GM21786 (cell line): ENCODE data around the gene CLIP2.
"Not testable (repeated sequence)": the region's sequence is repeated elsewhere in the genome, so short reads cannot be mapped to it uniquely, and the experiment has no call there.

ENCODE experiments used
- ATAC-seq: cut with Tn5 transposase; IDR thresholded peaks from one replicate; pipeline ENCODE4 v1.9.1; 2021; ENCODE audit not compliant: unreplicated experiment

CLIP2 gene

DNA sequence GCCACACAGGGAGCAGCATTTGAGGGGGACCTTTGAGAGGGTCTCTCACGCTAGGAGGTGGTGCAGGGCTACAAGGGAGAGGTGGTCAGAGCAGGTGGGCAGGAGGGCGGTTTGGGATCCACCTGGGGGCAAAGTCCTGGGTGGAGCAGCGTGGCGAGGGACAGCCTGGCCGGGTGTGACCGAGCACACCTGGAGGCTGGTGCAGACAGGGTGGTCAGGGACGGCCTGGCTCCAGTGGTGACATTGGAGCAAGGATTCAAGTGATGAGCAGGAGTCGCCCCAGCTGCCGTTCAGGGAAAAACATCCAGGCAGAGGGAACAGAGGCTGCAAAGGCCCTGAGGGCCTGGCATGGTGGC lies 36.0 kb downstream of the CLIP2 start:
- ATAC-seq = no peak

DNA sequence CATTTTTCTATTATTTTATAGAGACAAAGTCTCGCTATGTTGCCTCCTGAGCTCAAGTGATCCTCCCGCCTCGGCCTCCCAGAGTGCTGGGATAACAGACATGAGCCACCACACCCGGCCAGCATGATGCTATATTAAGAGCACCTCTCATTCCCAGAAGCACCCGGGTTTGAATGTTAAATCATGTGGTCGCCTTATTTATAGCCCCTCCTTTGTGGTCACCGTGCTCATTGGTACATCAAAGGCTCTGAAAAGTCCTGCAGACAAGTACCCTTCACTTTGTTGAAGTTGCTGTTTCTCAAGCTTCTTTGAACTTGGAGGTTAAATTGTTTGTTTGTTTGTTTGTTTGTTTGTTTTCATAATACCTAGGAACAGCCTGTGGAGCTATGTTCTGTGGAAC lies 40.0 kb downstream of the CLIP2 start:
- ATAC-seq = no peak

DNA sequence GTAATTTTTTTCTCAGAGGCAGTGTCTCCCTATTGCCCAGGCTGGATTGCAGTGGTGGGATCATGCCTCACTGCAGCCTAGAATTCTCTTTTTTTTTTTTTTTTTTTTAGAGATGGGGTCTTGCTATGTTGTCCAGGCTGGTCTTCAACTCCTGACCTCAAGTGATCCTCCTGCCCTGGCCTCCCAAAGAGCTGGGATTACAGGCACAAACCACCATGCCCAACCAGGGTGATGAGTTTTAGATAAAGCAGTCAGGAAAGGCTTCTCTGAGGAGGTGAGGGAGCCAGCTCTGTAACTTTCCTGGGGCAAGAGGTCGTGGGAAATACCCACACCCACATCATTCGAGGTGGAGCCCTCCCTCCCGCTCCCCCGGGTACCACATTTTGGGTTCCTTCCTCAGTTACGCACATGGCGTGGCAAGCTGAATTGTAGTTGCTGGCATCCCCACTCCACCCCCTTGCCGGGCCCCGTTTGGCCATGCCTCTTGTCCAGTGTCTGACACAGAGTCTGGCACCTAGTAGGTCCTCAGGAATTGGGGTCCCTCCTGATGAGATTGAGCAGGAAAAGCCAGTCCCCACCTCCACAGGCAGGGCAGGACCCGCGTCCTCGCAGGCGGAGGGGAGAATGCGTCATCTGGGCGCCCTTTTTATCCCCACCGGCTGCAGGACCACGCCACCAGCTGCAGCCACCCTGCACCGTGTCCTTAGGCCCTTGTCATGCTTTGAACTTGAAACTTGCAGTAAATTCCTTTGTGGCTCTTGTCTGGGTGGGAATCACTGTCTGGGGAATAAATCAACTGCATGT lies 43.4 kb downstream of the CLIP2 start:
- no peak for ATAC-seq

DNA sequence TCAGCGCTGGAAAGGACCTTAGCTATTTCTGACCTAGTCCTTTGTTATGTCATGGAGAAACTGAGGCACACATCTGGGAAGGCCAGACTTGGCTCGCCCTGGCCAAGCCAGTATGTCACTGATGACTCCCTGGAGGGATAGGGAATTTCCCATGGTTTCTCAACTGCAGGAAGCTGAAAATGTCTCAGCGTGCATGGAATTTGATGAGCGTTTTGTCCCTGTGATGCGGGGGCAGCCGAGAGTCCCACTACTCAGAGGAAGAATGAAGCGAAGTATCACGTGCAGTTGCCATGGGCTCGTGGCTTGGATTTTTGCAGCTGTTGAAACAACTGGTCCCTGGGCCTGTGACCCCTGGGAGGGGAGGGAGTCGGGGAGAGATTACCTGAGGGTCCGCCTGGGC lies 44.8 kb downstream of the CLIP2 start:
- ATAC-seq = no peak

DNA sequence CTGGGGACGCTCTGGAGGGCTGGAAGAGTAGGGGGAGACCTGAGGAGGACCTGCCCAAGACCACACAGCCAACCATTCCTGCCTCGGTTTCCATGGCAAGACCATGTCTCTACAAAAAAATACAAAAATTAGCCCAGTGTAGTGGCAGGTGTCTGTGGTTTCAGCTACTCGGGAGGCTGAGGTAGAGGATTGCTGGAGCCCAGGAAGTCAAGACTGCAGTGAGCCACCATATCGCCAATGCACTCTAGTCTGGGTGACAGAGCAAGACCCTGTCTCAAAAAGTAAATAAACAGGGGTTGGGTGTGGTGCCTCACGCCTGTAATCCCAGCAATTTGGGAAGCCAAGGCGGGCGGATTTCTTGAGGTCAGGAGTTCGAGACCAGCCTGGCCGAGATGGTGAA lies 48.7 kb downstream of the CLIP2 start:
- no peak for ATAC-seq

DNA sequence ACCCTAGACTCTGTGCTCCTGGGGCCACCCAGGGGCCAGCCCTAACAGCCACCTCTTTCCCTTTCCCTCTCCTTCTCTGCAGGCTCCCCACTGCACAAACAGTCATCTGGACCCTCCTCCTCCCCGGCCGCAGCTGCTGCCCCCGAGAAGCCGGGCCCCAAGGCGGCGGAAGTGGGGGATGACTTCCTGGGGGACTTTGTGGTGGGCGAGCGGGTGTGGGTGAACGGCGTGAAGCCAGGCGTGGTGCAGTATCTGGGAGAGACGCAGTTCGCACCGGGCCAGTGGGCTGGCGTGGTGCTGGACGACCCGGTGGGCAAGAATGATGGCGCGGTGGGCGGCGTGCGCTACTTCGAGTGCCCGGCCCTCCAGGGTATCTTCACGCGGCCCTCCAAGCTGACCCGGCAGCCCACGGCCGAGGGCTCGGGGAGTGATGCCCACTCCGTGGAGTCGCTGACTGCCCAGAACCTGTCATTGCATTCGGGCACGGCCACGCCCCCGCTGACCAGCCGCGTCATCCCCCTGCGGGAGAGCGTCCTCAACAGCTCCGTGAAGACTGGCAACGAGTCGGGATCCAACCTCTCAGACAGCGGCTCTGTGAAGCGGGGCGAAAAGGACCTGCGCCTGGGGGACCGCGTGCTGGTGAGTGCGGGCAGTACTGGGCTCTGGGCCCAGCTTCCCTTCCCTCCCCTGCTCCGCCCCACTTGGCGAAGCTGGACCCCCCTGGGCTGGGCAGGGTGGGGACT lies 49.3 kb downstream of the CLIP2 start:
- no peak for ATAC-seq

DNA sequence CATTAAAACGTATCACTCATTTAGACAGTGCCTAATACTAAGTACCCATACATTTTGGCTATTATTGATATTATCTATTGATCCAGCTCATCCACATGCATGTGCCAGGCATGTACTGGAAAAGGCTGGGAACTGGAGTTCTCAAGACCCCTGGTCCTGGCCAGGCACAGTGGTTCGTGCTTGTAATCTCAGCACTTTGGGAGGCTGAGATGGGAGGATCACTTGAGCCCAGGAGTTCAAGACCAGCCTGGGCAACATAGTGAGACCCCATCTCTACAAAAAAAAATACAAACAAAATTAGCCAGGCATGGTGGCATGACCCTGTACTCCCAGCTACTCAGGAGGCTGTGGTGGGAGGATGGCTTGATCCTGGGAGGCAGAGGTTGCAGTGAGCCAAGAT lies 50.4 kb downstream of the CLIP2 start:
- not testable (repeated sequence) for ATAC-seq

DNA sequence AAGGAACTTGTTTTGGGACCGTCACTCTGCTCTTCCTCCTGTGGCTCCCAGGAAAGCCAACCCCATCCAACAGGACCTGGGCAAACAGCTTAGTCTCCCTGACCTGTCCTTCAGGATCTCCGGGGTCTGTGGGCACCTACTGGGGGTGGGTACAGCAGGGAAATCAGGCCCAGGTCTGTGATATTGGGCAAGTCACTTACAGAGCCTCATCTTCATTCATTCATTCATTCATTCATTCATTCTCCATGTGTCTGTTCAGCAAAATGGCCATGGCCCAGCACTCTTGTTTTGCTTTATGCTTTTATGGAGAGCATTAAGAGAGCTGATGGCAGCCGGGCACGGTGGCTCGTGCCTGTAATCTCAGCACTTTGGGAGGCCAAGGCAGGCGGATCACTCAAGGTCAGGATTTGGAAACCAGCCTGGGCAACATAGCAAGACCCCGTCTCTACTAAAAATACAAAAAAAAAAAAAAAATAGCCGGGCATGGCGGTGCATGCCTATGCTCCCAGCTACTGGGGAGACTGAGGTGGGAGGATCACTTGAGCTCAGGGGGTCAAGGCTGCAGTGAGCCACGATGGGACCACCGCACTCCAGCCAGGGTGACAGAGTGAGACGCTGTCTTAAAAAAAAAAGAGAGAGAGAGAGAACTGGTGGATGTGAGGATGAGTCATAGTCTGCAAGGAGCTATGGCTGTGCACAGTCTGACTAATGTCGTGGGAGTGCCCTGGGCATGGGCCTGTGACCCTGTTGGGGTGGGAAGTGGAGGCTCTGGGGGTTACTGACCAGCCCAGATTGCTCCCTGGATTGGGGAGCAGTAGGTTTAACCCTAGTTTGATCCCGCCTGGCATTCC lies 54.3 kb downstream of the CLIP2 start:
- ATAC-seq = no peak

DNA sequence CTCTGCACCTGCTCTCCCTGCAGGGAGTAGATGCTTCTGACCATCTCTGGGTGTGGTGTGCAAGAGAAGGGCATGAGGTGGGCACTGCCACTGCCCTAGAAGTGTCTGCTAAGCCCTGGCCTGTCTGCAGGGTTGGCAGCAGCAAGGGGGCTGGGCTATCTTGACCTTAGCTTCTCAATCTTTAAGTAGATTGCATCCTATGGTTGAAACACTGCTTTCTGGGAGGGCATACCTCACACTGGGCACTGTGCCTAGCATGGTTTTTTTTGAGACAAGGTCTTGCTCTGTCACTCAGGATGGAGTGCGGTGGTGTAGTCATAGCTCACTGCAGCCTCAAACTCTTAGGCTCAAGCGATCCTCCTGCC lies 54.9 kb downstream of the CLIP2 start:
- ATAC-seq = no peak

DNA sequence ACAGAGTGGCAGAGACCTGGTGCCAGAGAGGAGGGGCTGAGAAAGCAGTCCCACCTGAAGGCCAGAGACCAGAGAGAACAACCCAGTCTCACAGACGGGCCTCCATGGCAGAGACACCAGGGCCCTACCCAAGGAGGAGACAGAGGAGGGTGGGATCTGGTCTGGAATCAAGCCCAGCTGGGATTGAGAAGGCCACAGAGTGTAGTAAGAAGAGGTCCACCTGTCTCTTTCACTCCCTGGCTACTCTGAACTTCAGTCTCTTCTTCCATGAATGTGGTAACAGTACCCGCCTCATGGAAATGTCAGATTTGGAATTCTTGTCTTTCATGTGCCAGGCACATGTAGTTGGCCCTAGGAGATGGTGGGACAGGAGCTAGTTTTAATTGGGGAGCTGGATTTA lies 55.6 kb downstream of the CLIP2 start:
- ATAC-seq = no peak

DNA sequence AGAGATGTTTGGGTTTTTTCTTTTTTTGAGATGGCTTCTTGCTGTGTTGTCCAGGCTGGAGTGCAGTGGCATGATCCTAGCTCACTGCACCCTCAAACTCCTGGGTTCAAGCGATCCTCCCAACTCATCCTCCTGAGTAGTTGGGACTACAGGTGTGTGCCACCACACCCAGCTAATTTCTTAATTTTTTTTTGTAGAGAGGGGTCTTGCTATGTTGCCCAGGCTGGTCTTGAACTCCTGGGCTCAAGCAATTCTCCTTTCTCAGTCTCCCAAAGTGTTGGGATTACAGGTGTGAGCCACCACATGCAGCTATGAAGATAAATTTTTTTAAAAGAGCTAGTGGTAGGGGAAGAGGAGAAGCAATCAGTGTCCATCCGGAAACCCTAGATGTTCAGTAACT lies 56.8 kb downstream of the CLIP2 start:
- no peak for ATAC-seq

DNA sequence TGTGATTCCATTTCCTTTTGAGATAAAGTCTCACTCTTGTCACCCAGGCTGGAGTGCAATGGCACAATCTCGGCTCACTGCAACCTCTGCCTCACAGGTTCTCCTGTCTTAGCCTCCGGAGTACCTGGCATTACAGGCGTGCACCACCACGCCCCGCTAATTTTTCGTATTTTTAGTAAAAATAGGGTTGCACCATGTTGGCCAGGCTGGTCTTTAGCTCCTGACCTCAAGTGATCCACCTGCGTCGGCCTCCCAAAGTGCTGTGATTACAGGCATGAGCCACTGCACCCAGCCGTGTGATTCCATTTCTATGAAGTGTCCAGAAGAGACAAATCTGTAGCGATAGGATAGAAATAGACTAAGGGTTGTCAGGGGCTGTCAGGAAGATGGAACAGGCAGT lies 60.4 kb downstream of the CLIP2 start:
- no peak for ATAC-seq

DNA sequence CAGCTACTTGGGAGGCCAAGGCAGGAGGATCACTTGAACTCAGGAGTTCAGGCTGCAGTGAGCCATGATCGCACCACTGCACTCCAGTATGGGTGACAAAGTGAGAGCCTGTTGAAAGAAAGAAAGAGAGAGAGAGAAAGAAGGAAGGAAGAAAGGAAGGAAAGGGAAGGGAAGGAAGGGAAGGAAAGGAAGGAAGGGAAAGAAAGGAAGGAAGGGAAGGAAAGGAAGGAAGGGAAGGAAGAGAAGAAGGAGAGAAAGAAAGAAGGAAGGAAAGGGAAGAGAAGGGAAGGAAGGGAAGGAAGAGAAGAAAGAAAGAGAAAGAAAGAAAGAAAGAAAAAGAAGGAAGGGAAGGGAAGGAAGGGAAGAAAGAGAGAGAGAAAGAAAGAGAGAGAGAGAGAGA lies 61.5 kb downstream of the CLIP2 start:
- no peak for ATAC-seq

DNA sequence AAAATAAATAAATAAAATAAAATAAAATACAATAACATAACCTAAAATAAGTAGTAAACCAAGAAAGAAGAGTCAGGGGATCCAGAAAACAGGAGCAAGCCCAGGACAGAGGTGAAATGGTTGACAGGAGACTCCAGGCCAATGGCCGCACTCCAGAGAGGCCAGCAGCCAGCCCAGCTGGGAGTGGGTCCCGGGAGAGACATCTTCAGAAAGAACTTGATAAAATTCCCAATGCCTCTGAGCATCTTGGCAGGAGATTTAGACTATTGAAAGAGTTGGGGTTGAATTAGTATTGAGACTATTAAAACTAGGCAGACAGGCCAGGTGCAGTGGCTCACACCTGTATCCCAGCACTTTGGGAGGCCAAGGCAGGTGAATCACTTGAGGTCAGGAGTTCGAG lies 62.6 kb downstream of the CLIP2 start:
- no peak for ATAC-seq

DNA sequence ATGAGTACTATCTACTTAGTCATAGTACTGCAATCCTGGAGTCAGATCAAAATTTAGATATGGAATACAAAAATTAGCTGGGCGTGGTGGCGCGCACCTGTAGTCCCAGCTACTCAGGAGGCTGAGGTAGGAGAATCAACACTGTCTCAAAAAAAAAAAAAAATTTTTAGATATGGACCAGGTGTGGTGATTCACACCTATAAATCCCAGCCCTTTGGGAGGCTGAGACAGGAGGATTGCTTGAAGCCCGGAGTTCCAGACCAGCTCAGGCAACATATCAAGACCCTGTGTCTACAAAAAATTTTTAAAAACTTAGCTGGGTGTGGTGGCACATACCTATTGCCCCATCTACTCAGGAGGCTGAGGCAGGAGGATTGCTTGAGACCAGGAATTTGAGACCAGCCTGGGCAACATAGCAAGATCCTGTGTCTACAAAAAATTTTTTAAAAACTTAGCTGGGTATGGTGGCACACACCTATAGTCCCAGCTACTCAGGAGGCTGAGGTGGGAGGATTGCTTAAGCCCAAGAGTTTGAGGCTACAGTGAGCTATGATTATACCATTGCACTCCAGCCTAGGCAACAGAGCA lies 63.4 kb downstream of the CLIP2 start:
- not testable (repeated sequence) for ATAC-seq

DNA sequence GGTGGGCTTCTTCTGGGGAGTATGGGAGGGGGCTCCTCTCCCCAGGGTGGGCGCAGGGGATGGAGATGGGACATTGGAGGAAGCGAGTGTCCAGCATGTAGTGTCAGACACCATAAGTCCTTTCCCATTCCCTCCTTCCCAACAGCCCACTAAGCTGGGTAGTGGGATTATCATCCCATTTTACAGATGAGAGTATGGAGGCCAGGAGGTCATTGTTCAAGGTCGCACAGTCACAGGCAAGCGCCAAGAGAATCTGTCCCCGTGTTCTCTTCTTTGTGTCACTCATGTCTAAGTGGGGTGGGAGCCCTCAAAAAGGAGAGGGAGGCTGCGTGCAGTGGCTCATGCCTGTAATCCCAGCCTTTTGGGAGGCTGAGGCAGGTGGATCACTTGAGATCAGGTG lies 64.8 kb downstream of the CLIP2 start:
- no peak for ATAC-seq

DNA sequence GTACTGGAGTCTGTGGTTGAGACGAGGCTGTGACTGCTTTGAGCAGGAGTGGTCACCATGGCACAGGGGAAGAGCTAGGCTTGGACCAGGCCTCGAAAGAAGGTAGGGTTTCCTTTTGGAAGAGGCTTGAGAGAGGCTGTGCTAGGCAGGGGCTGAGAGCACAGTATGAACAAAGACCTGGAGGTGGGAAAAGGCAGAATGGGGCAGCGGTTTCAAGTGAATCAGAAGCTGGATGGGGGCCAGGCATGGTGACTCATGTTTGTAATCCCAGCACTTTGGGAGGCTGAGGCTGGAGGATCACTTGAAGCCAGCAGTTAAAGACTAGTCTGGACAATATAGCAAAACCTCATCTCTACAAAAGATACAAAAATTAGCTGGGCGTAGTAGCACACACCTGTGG lies 65.9 kb downstream of the CLIP2 start:
- no peak for ATAC-seq

DNA sequence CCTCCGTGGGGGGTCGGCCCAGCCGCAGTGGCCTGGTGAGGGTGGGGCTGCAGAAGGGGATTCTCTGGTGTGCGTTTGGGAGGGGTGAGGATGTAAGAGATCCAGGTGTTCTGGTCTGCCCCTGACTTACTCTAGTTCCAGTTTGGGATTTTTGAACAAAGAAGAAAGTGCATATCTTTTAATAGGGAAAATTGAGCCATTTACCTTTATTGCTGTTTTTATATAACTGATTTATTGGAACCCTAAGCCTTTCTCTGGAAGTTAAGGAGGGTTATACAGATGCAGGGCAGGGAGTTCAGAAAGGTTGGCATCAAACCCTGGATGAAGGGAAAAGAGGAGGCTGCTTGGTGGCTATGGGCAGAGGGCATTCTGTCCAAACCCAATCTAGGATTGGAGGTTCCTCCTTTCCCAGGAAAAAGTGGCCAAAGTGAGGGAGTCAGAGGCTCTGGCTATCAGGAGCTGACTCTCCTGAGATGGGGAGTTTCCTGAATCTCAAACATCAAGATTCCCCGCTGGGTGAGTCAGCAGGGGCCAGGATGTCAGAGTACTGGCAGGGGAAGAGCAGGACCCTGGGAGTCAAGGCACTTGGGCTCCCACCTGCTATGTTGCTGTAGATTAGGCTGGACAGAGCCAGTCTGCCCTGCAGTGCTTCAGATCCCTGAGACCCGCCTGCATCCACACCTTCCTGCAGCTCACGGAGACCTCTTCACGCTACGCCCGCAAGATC lies 67.5 kb downstream of the CLIP2 start:
- no peak for ATAC-seq

DNA sequence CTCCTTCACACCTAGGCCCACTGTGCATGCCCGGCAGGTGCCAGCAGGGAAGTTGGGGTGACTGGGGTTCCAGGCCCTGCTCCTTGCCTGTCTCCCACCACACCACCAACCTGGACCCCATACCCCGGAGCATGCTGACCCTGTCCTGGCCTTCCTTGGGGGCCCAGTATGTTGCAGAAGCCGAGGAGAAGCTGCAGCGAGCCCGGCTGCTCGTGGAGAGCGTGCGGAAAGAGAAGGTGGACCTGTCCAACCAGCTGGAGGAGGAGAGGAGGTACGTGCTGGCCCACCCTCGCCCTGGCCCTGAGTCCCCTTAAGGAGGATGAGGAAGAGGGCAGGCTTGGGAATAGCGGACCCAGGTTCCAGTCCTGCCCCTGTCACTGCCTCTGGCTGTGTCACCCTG lies 70.8 kb downstream of the CLIP2 start:
- no peak for ATAC-seq

DNA sequence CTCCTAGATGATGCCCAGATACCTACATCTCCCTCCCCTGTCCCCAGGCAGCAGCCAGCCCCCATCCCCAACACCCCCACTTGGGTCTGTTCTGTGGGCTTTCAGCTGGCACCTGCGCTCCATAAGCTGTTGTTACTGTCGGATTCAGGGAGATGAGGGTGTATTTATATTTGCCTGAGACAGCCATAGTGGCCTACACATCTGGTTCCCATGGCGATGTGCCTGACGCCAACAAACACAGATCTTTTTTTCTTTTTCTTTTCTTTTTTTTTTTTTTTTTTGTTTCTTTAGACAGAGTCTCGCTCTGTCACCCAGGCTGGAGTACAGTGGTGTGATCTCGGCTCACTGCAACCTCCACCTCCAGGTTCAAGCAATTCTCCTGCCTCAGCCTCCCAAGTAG lies 73.1 kb downstream of the CLIP2 start:
- no peak for ATAC-seq

DNA sequence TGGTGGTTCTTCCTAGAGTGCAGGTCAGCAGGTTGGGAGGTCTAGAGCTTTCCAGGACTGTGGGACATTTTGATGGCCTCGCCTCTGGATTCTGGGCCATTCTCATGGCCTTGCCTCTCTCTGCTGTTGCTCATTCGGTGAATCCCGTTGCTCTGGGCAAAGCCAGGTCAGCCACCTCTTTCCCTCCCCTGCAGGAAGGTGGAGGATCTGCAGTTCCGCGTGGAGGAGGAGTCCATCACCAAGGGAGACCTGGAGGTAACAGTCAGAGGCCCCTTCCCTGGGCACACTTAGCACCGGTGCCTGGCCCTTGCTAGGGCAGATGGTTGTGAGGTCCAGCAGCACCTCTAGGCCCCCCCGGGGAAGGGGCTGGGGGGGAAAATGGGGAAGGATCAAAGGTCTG lies 74.9 kb downstream of the CLIP2 start:
- no peak for ATAC-seq
